Large intestine (tissue), 3 donors: ENCODE results near the gene FRS2. TPM values are rescaled to one million over a fixed set of nuclear protein-coding genes. Genes with fewer than 3 reads are reported as not detected.

ENCODE experiments used
- DNase-seq, 2 donors: peaks; one replicate each; pipeline versions ENCODE4 v3.0.0 to v3.0.0-alpha.2; 2013
- H3K27ac ChIP-seq: one replicate; pipeline ENCODE4 v1.5.1; 2013; ENCODE audit warnings: low read length
- H3K27me3 ChIP-seq: 2 replicates; pipeline ENCODE4 v1.6.1; 2013; ENCODE audit warnings: low read length; ENCODE audit not compliant: control insufficient read depth, insufficient read depth
- H3K36me3 ChIP-seq: 2 replicates; pipeline ENCODE4 v1.6.1; 2013; ENCODE audit warnings: low read length; ENCODE audit not compliant: control insufficient read depth, insufficient read depth
- H3K4me1 ChIP-seq: one replicate; pipeline ENCODE4 v1.6.1; 2013; ENCODE audit warnings: low read length; ENCODE audit not compliant: control insufficient read depth, insufficient read depth
- H3K4me3 ChIP-seq: one replicate; pipeline ENCODE4 v1.5.1; 2013; ENCODE audit warnings: low read length
- H3K9me3 ChIP-seq: one replicate; pipeline ENCODE4 v1.6.1; 2013; ENCODE audit warnings: mild to moderate bottlenecking, low read depth, low read length, moderate library complexity; ENCODE audit not compliant: control insufficient read depth
- WGBS: methylation state at CpG from one replicate; pipeline ENCODE4 v1.1.5; 2013; ENCODE audit warnings: low lambda C conversion rate; ENCODE audit not compliant: insufficient coverage; 5-methylcytosine and 5-hydroxymethylcytosine counted together
- polyA plus RNA-seq: library from polyadenylated mRNA; unstranded; fragments of 120-200 nt; gene quantifications from one replicate; pipeline ENCODE4 v1.2.1, GENCODE V29; 2013

Gene FRS2
- polyA plus RNA-seq, 1 donor = 30.9 TPM

- no peaks in the 10 kb centered on the region for H3K4me1 ChIP-seq
- H3K4me3 ChIP-seq = no peak overlapping the region
- no peaks in the 10 kb centered on the region for H3K27me3 ChIP-seq
- H3K27ac ChIP-seq = no peak overlapping the region
- peaks cover 4% of the 10 kb centered on the region for H3K36me3 ChIP-seq
- H3K9me3 ChIP-seq = peaks cover 3% of the 10 kb centered on the region
- peak in 1 of 2 donors; percentile 35 for DNase-seq
- 0% methylated on average over 1 of the region's 2 CpGs for WGBS
Observed at GRCh38 chr12:69553628-69554248, 83.5 kb downstream of the FRS2 start.

- Histone ChIP-seq H3K27me3 (no peaks in the 10 kb centered on the region), H3K4me3 (no peak overlapping the region), H3K4me1 (no peaks in the 10 kb centered on the region), H3K9me3 (peaks cover 3% of the 10 kb centered on the region), H3K27ac (no peak overlapping the region), H3K36me3 (peaks cover 2% of the 10 kb centered on the region)
- no peak for DNase-seq
- no CpG with 5 or more reads among the region's 6 CpGs for WGBS
Observed at GRCh38 chr12:69555461-69555860, 85.3 kb downstream of the FRS2 start.

- no peak overlapping the region for H3K4me3 ChIP-seq
- no peaks in the 10 kb centered on the region for H3K4me1 ChIP-seq
- DNase-seq = no peak
- no peaks in the 10 kb centered on the region for H3K27me3 ChIP-seq
- peaks cover 3% of the 10 kb centered on the region for H3K9me3 ChIP-seq
- H3K27ac ChIP-seq = no peak overlapping the region
- WGBS = 39% methylated on average over 2 of the region's 9 CpGs
- peaks cover 2% of the 10 kb centered on the region for H3K36me3 ChIP-seq
Observed at GRCh38 chr12:69556383-69556782, 86.2 kb downstream of the FRS2 start.

- H3K9me3 ChIP-seq = no peaks in the 10 kb centered on the region
- no peaks in the 10 kb centered on the region for H3K27me3 ChIP-seq
- DNase-seq = no peak
- 100% methylated on average over 1 of the region's 2 CpGs for WGBS
- no peak overlapping the region for H3K27ac ChIP-seq
- no peak overlapping the region for H3K4me3 ChIP-seq
- H3K4me1 ChIP-seq = no peaks in the 10 kb centered on the region
- peaks cover 10% of the 10 kb centered on the region for H3K36me3 ChIP-seq
Observed at GRCh38 chr12:69563166-69563762, 93.1 kb downstream of the FRS2 start.

- no CpG with 5 or more reads among the region's 3 CpGs for WGBS
- DNase-seq = no peak
Observed at GRCh38 chr12:69566603-69567002, 96.4 kb downstream of the FRS2 start.

GRCh38 chr12:69569236-69569635, 99.0 kb downstream of the FRS2 start:
- Histone ChIP-seq H3K4me1 (no peaks in the 10 kb centered on the region), H3K4me3 (no peak overlapping the region), H3K27ac (no peak overlapping the region), H3K9me3 (no peaks in the 10 kb centered on the region), H3K36me3 (peaks cover 26% of the 10 kb centered on the region), H3K27me3 (no peaks in the 10 kb centered on the region)
- DNase-seq = no peak
- 87% methylated on average over 3 of the region's 4 CpGs for WGBS

More at GRCh38 chr12:69566603-69567002, 96.4 kb downstream of the FRS2 start:
- Histone ChIP-seq H3K27me3 (no peaks in the 10 kb centered on the region), H3K36me3 (peaks cover 17% of the 10 kb centered on the region), H3K4me3 (no peak overlapping the region), H3K27ac (no peak overlapping the region), H3K9me3 (no peaks in the 10 kb centered on the region), H3K4me1 (no peaks in the 10 kb centered on the region)

DNA sequence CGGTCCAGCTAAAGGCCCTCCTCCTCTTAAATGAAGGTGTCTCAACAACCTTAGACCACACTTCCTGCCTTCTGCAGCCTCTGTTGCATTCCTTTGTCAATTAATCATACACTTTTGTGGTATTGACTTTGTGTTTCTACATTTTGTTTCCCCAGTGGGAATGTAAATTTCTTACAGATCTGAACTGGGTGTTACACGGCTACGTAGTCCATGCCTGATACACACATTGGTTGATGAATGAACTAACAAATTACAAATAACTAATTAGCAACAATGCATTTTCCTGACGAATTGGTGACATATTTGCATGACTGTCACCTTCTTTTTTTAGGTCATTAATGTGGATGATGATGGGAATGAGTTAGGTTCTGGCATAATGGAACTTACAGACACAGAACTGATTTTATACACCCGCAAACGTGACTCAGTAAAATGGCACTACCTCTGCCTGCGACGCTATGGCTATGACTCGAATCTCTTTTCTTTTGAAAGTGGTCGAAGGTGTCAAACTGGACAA, 99.9 kb downstream of the FRS2 start:
- Histone ChIP-seq H3K4me3 (no peak overlapping the region), H3K36me3 (peaks cover 32% of the 10 kb centered on the region), H3K27ac (no peak overlapping the region), H3K4me1 (no peaks in the 10 kb centered on the region), H3K9me3 (no peaks in the 10 kb centered on the region), H3K27me3 (no peaks in the 10 kb centered on the region)
- WGBS = 83% methylated on average over 2 of the region's 10 CpGs
- DNase-seq = no peak

GRCh38 chr12:69570545-69571399, 100.6 kb downstream of the FRS2 start:
- H3K27ac ChIP-seq = no peak overlapping the region

DNA sequence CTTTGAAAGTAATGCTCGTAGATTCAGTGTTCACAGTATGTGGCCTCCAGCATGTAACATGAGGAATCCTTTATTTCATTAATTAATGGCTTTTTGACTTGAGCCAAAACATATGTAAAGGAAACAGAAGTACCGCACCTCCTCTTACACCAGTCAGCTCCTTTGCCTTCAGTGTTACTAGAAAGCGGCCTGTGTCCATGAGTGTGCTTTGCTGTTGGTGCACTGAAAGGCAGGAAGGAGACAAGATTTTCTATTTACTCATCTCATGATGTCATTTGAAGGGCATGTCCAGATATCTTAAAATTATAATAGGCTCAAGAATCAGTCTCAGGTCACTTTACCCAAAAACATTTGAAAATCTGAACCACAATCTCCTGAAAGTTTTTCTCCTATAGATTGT, 105.2 kb downstream of the FRS2 start:
- 100% methylated on average over 1 of the region's 3 CpGs for WGBS
- Histone ChIP-seq H3K36me3 (peaks cover 34% of the 10 kb centered on the region), H3K27ac (no peak overlapping the region)

More at GRCh38 chr12:69570545-69571399, 100.6 kb downstream of the FRS2 start:
- no peaks in the 10 kb centered on the region for H3K9me3 ChIP-seq
- no peaks in the 10 kb centered on the region for H3K4me1 ChIP-seq
- WGBS = 51% methylated on average over 4 of the region's 6 CpGs
- H3K36me3 ChIP-seq = peaks cover 36% of the 10 kb centered on the region
- no peaks in the 10 kb centered on the region for H3K27me3 ChIP-seq
- H3K4me3 ChIP-seq = no peak overlapping the region
- peak; percentile 39 to 41 for DNase-seq

GRCh38 chr12:69578283-69578682, 108.1 kb downstream of the FRS2 start:
- Histone ChIP-seq H3K4me1 (no peaks in the 10 kb centered on the region), H3K4me3 (no peak overlapping the region), H3K36me3 (peaks cover 20% of the 10 kb centered on the region), H3K9me3 (no peaks in the 10 kb centered on the region), H3K27me3 (no peaks in the 10 kb centered on the region), H3K27ac (no peak overlapping the region)
- no peak for DNase-seq
- 71% methylated on average over 1 of the region's 2 CpGs for WGBS

More for the DNA sequence above, 105.2 kb downstream of the FRS2 start:
- H3K27me3 ChIP-seq = no peaks in the 10 kb centered on the region
- H3K4me3 ChIP-seq = no peak overlapping the region
- no peaks in the 10 kb centered on the region for H3K9me3 ChIP-seq
- H3K4me1 ChIP-seq = no peaks in the 10 kb centered on the region
- no peak for DNase-seq
